Fibroblast of lung (primary cell): Measurements from ENCODE around the gene HDAC10. TPM values are rescaled to one million over a fixed set of nuclear protein-coding genes. Genes with fewer than 3 reads are reported as not detected.

Source experiments
- DNase-seq, 2 donors: peaks; one replicate each; pipeline versions ENCODE4 v3.0.0 to v3.0.0-alpha.2; 2010; ENCODE audit warnings: low read depth in 2 of 2
- H2AFZ ChIP-seq: 2 replicates; pipeline ENCODE4 v1.5.1; 2012; ENCODE audit warnings: low read length, control low read depth, inconsistent platforms
- H3K27ac ChIP-seq: 2 replicates; pipeline ENCODE4 v1.5.1; 2011; ENCODE audit warnings: low read length, control low read depth; ENCODE audit not compliant: insufficient read depth
- H3K27me3 ChIP-seq: 2 replicates; pipeline ENCODE4 v1.5.1; 2011; ENCODE audit warnings: mild to moderate bottlenecking, low read length; ENCODE audit not compliant: control insufficient read depth, insufficient read depth
- H3K36me3 ChIP-seq: 2 replicates; pipeline ENCODE4 v1.5.1; 2011; ENCODE audit warnings: low read length; ENCODE audit not compliant: control insufficient read depth, insufficient read depth
- H3K4me1 ChIP-seq: 2 replicates; pipeline ENCODE4 v1.5.1; 2011; ENCODE audit warnings: low read length; ENCODE audit not compliant: control insufficient read depth, insufficient read depth; ENCODE audit errors: extremely low read depth
- H3K4me2 ChIP-seq: 2 replicates; pipeline ENCODE4 v1.5.1; 2011; ENCODE audit warnings: low read length, control low read depth; ENCODE audit not compliant: insufficient read depth; ENCODE audit errors: extremely low read depth
- H3K4me3 ChIP-seq, 4 experiments: fragments of 200-600 bp in 1 of 4; sonication (generic) in 1 of 4; replicated peaks in 1 of 4; 2 replicates each; pipeline ENCODE4 v1.5.1; 2011 to 2016; ENCODE audit warnings: low read length in 4 of 4, low read depth in 3 of 4, mild to moderate bottlenecking in 3 of 4, control low read depth in 2 of 4, inconsistent platforms in 1 of 4, mixed read lengths in 1 of 4; ENCODE audit not compliant: insufficient read depth in 1 of 4; ENCODE audit errors: control extremely low read depth in 1 of 4
- H3K79me2 ChIP-seq: 2 replicates; pipeline ENCODE4 v1.5.1; 2012; ENCODE audit warnings: mild to moderate bottlenecking, low read length, inconsistent platforms; ENCODE audit not compliant: control insufficient read depth, insufficient read depth
- H3K9ac ChIP-seq: 2 replicates; pipeline ENCODE4 v1.5.1; 2011; ENCODE audit warnings: mild to moderate bottlenecking, low read length, control low read depth; ENCODE audit not compliant: insufficient read depth
- H3K9me3 ChIP-seq: 2 replicates; pipeline ENCODE4 v1.5.1; 2012; ENCODE audit warnings: low read depth, low read length; ENCODE audit not compliant: control insufficient read depth, insufficient read depth
- H4K20me1 ChIP-seq: 2 replicates; pipeline ENCODE4 v1.5.1; 2011; ENCODE audit warnings: low read length; ENCODE audit not compliant: control insufficient read depth, insufficient read depth; ENCODE audit errors: extremely low read depth
- CTCF ChIP-seq, 2 donors: IDR thresholded peaks in 1 of 2; conservative IDR thresholded peaks in 1 of 2; 1 replicate in 1 of 2; 2 replicates in 1 of 2; pipeline ENCODE4 v1.5.1; 2011 to 2012; ENCODE audit warnings: low read length in 2 of 2, control low read depth in 1 of 2, inconsistent platforms in 1 of 2, low read depth in 1 of 2, mild to moderate bottlenecking in 1 of 2
- EZH2 ChIP-seq: IDR thresholded peaks from 2 replicates; pipeline ENCODE4 v1.5.1; 2012; ENCODE audit warnings: low read length, control low read depth, mild to moderate bottlenecking; ENCODE audit errors: missing control alignments
- polyA plus RNA-seq, 2 donors: library from polyadenylated mRNA; depleted of rRNA in 1 of 2; stranded (reverse) in 1 of 2; unstranded in 1 of 2; fragments of >200 nt; gene quantifications; 2 replicates each; pipeline ENCODE4 v1.2.1, GENCODE V29; 2011 to 2012; ENCODE audit warnings: missing spikeins in 1 of 2
- total RNA-seq: library from RNA; depleted of rRNA; stranded (reverse); fragments of >200 nt; gene quantifications from 2 replicates; pipeline ENCODE4 v1.2.1, GENCODE V29; 2014

HDAC10 gene
- total and polyA plus RNA-seq, 2 donors (not counting 1 experiment from before 2014, with no cell fraction given) = 5.1 to 27.6 TPM

- H3K36me3 ChIP-seq = peaks cover 17% of the 10 kb centered on the region
- peak overlapping the region; percentile 63 to 86 (median 72) for H3K4me3 ChIP-seq
- peak in 1 of 2 donors; percentile 13 for DNase-seq
- H4K20me1 ChIP-seq = no peaks in the 10 kb centered on the region
- TF ChIP-seq EZH2 (no peak), CTCF (conservative IDR thresholded peaks at IDR 0.05 in 1 of 2, IDR thresholded peaks at IDR 0.05 in 1 of 2; ENCODE audit: low read depth in 1 of 2, low read length in 2 of 2) (no peak)
- no peaks in the 10 kb centered on the region for H3K27me3 ChIP-seq
- H3K4me2 ChIP-seq = peak overlapping the region; percentile 98
- peaks cover 20% of the 10 kb centered on the region for H3K79me2 ChIP-seq
- no peak overlapping the region for H2AFZ ChIP-seq
- H3K4me1 ChIP-seq = peaks cover 2% of the 10 kb centered on the region
- H3K9me3 ChIP-seq = no peaks in the 10 kb centered on the region
- H3K9ac ChIP-seq = peak overlapping the region; percentile 71
- peak overlapping the region; percentile 32 for H3K27ac ChIP-seq
These were observed 49.6 kb downstream of the HDAC10 start for GRCh38 chr22:50201191-50202129.

- Histone ChIP-seq H3K4me3 (peak within 1 kb of the TSS; percentile 63 to 86 (median 72)), H3K79me2 (peaks cover 16% of the 10 kb centered on the region), H2AFZ (peak within 1 kb of the TSS; percentile 49), H4K20me1 (no peaks in the 10 kb centered on the region), H3K9me3 (no peaks in the 10 kb centered on the region), H3K36me3 (peaks cover 18% of the 10 kb centered on the region), H3K27me3 (no peaks in the 10 kb centered on the region), H3K4me1 (peaks cover 2% of the 10 kb centered on the region), H3K4me2 (peak within 1 kb of the TSS; percentile 98), H3K9ac (peak within 1 kb of the TSS; percentile 75), H3K27ac (peak within 1 kb of the TSS; percentile 58)
- TF ChIP-seq CTCF (conservative IDR thresholded peaks at IDR 0.05 in 1 of 2, IDR thresholded peaks at IDR 0.05 in 1 of 2; ENCODE audit: low read depth in 1 of 2, low read length in 2 of 2) (no peak), EZH2 (no peak)
- DNase-seq = peak; percentile 80 to 84
These were observed 50.4 kb downstream of the HDAC10 start, which contains the start of gene SELENOO for GRCh38 chr22:50200461-50201190. Gene SELENOO (plus strand): TSS chr22:50201011. CDS start chr22:50201037, 26 bp downstream.
